HK-2 (cell line): ENCODE data around the gene HEXD.
A peak's percentile ranks its signal among the peaks of the same experiment; 100 is the strongest.
"Not testable (repeated sequence)": the region's sequence is repeated elsewhere in the genome, so short reads cannot be mapped to it uniquely, and the experiment has no call there.

Experiments used
- DNase-seq: peaks from one replicate; pipeline ENCODE4 v3.0.0-alpha.2; 2018; ENCODE audit not compliant: unreplicated experiment

The HEXD gene

DNA sequence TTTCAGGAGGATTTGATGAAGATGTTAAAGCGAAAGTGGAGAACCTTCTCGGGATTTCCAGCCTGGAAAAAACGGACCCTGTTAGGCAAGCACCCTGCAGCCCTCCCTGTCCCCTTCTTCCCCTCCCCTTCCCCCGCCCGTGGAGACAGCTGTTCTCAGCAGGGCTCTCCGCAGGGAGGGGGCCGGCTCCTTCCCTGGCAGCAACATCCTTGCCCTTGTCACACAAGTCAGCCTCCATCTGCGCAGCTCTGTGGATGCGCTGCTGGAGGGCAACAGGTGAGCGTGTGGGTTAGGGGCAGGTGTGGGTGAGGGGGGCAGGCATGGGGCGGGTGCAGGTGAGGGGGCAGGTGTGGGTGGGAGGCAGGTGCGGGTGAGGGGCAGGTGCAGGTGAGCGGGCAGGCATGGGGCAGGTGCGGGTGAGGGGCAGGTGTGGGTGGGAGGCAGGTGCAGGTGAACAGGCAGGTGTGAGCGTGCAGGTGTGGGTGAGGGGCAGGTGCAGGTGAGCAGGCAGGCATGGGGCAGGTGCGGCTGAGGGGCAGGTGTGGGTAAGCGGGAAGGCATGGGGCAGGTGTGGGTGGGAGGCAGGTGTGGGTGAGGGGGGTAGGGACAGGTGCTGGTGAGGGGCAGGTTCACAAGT, 23.0 kb downstream of the HEXD start:
- no peak for DNase-seq

DNA sequence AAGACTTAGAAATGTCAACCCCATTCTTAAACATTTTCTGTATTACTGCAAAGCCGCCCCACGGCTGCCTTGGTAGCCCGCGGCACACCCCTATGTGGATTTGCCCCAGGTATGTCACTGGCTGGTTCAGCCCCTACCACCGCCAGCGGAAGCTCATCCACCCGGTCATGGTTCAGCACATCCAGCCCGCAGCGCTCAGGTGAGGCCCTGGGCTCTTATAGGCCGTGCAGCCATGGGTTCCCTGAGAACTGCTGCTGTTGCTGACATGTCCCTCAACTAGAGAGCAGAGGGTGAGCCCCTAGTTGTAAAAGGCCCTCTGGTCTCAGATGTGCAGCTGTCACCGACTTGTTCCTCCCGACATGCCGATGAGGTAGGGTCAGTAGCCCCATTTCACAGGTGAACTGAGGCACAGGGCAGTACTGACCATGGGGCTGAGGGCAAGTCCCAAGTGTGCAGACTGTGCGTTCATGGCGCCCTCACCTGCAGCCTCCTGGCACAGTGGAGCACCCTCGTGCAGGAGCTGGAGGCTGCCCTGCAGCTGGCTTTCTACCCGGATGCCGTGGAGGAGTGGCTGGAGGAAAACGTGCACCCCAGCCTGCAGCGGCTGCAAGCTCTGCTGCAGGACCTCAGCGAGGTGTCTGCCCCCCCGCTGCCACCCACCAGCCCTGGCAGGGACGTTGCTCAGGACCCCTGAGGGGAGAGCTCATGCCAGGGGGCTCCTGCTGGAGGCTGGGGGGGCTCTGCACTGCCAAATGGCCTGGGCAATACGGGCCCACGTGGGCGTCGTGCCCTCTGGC, 23.7 kb downstream of the HEXD start:
- DNase-seq = no peak

DNA sequence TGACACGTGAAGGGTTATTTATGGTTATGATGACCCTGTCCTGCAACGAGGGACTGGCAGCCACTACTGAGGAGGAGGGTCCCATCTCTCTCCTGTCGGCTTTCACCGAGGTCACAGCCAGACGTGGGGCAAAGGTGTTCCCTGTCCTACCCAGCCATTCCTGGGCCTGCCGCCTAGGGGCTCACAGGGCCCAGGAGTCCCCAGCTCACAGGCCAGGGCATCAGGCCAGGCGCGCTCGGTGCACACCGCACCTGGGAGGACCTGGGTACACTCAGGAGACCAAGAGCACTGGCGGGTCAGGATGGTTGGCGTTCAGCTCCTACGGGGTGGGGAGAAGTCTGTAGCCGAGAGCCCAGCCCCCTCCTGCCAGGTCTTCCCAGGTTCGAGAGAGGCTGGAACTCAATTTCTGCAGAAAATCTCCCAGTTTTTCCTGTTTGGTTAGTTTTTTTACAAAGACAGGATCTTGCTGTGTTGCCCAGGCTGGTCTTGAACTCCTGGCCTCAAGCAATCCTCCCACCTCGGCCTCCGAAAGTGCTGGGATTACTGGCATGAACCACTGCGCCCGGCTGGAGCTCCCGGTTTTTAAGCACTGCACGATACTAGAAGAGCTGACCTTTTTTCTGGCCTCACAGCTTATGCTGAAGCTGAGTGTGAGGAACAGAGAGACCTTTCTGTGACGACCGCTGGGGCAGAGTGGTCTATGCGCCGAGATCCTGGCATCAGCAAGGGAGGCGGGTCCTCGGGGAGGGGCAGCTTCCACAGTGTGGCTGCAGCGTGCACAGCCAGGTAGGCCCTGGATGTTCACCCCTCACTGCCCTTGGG, 24.7 kb downstream of the HEXD start:
- DNase-seq = no peak

DNA sequence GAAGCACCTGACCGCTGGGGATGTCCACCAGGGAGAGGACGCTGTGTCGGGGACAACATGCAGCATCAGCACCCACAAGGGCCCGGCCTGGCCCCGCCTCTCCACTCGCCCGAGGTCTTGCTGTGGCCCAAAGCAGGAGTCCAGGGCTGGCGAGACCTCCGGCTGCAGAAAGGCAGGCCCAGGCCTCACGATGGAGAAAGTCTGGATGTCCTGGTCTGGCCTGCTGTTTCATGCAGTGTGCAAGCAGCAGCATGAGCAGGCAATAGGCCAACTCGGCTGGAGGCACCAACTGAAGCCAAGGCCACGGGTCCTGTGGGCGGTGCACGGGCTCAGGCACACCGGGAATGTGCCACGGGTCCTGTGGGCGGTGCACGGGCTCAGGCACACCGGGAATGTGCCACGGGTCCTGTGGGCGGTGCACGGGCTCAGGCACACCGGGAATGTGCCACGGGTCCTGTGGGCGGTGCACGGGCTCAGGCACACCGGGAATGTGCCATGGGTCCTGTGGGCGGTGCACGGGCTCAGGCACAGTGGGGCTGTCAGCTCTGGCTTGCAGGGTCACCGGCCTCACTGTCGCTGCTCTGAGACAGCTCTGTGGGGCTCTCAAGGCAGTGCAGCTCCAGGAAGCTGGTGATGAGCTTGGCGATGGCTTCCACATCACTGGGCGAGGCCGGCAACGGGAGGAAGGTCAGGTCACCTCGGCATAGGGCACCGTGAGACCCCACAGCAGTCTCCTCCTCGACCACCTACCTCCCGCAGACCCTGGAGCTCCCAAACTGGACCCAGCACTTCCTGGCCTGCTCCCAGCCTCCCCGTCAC, 25.5 kb downstream of the HEXD start:
- no peak for DNase-seq

DNA sequence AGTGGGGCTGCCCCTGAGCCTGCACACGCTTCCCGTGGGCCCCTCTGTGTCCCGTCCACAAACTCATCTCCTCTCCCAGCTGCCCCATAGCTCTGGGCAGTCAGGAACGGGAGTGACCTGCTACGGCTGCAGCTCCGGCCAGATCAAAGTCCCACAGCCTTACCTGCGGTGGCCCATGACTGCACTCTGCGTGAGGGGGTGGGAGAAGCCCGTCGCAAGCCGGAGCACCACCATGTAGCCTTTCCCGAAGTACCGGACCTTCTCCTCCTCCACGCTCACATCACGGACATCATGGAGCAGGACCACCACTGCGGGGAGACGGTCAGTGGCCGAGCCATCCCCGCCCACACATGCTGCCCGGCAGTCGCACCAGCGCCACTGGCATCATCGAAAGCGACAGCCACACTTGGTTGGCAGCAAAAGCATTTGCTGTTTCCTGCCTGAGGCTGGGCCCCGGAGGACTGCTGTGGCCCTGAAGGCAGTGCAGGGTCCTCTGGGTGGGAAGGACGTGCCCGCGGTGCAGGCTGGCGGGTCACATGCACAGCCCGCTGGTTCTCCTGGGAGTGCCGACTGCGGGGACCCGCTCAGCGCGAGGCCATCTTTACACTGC, 26.2 kb downstream of the HEXD start:
- DNase-seq = no peak

DNA sequence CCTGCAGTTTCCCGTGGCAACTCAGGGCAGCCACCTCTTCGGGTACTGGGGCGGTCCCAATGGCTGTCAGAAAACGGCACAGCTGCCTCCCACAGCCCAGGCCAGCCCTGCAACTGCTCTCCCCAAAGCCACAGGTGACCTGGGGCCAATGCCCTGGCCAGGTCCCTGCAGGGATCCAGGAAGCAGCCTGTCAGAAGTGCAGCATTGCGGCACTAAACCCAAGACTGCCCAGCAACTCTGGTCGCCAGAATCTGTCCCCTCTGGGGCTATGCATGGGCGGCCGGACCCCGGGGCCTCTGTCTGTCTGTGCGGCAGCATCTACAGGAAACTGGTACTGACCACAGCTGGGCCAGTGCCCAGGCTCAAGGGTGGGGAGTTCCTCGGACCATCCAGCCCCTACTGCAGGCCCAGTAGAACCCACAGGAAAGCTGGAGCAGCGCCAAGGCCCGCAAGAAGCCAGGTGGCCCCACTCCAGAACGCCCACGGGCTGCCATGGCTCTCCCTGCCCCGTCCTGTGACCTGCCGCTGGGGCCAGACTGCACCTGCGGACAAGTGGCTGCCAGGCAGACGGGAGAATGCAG, 26.9 kb downstream of the HEXD start:
- DNase-seq = no peak

DNA sequence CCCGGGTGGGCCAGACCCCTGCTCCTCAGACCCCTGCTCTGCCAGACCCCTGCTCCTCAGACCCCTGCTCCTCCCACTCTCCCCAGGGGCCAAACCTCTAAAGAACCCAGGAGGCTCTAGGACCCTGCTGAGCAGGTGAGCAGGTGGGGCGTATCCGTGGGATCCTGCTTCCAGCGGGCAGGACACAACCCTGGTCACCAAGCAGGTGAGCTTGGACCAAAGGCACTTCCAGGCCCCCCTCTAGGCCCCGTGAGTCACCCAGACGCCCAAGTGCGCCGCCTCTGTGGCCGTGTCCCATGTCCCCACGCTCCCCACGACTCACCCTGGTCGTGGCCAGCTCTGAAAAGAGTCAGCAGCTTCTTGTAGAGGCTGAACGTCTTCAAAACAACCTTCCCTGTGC, 27.4 kb downstream of the HEXD start:
- DNase-seq = no peak

- no peak for DNase-seq
These were observed 28.0 kb downstream of the HEXD start for GRCh38 chr17:82446124-82446523.

DNA sequence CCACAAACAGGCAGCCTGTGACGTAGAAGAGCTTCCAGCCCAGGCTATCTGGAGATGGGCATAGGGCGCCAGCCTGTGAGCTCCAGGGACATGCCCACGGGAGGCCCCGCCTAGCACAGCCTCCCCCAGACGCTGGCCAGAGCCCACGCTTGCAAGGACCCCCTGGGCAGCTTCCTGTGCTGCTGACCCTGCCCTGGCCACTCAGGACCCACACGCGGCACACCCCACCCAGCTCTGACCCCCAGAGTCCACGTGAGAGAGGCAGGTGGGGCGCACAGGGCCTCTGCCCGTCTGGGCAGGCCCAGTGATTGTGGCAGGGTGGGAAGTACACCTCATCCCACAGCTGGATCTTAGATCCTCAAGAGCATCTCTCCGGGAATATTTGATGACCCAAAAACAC, 28.5 kb downstream of the HEXD start:
- no peak for DNase-seq

DNA sequence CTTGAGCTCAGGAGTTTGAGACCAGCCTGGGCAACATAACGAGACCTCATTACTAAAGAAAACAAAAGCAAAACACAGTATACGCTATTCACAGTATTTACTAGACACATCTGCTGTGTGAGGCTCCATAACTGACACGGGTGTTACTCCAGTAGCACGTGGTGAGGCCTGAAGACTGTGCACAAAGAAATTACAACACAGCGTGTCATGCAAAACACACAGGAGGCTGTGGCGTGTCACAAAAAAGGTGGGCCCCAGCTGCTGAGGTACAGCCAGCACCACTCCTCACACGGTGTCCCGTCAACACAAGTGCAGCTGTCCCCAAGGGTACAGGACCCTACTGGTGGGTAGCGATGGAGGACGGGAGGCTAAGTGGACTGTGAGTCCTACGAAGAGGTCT, 29.7 kb downstream of the HEXD start:
- DNase-seq = no peak

DNA sequence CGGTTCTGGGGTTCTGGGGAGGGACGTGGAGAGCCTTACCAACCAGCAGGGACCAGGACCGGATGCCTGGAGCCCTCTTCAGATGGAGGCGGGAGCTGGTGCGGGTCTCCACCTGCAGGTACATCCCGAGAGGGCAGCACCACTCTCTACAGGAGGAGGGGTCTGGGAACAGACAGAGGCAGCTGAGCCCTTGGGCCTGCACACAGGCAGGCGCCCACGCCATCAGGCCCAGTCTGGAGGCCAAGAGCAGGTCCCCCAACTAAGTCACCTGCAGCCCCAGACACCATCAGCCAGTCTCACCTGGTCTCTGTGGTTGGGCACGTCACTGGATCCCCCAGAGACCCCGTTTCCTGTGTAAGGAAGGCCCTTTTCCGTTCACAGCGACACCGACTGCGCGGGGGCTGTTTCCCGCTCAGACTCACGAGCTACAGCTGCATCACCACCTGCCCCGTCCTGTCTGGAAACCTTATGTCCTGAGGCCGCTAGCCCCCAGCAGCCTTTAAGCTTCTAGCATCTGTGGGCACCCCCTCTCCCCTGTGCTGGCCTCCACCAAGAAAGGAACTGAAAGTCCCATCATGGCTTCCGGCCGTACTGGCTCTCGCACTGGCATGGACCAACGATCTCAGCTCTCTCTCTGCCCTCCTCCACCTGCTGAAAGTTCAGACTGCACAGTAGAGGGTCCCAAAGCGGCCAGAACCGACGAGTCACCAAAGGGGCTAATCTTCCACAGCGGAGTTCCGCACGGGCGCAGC, 31.2 kb downstream of the HEXD start:
- DNase-seq = no peak

- no peak for DNase-seq
These were observed 31.8 kb downstream of the HEXD start for GRCh38 chr17:82449883-82450356.

DNA sequence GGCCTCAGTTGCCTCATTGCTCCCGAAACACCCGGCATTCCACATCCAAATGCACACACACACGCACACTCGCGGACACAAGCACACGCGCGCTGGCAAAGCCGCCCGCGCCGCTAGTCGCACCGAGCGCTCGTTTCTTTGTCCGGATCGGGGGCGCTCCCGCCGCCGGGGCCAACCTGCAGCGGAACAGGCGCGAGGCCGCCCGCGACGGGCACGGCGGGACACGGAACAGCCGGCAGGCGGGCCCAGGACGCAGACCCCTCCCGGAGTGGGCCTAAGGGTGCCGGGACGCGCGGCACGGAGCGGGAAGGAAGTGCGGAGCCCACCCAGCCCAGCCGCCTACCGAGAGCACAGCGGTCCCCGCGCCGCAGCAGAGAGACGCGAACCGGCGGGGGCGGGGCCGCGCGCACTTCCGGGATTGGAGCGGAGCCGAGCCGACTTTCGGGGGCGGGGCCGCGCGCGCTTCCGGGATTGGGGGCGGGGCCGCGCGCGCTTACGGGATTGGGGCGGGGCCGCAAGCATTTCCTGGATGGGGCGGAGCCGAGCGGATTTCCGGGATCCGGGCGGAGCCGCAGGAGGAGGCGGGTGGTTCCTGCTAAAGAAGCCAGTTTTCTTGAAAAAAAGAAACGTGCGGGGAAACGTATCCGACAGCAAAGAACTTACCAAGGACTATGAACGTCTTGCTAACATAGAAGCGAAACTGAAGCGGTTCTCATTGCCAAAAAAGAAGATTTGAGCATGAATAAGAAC, 32.4 kb downstream of the HEXD start, which contains the start of gene CYBC1:
Gene CYBC1 (minus strand): TSS at position 396 of the 750 bp plus-strand sequence. CDS start 1,498 bp downstream, outside the sequence.
- DNase-seq = peak; percentile 96

- no peak for DNase-seq
These were observed 34.0 kb downstream of the HEXD start for GRCh38 chr17:82452162-82452561.

- DNase-seq = not testable (repeated sequence)
These were observed 35.0 kb downstream of the HEXD start for GRCh38 chr17:82453151-82453550.

GRCh38 chr17:82453706-82454105, 35.6 kb downstream of the HEXD start:
- DNase-seq = not testable (repeated sequence)

GRCh38 chr17:82457073-82457928, 39.2 kb downstream of the HEXD start:
- no peak for DNase-seq

DNA sequence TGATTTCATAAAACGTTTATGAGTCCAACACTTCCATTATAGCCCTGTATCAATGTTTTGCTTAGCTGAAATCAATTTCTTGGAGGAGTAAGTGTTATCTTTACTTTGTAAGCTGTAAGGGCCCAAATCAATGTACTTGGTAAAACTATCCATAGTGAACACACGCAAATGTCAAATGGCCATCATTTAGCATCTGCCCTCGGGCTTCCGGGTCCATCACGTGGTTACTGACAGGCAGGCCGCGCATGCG, 39.7 kb downstream of the HEXD start:
- DNase-seq = no peak
